ENCODE data around the gene DPYSL5.

DPYSL5 gene

DNA sequence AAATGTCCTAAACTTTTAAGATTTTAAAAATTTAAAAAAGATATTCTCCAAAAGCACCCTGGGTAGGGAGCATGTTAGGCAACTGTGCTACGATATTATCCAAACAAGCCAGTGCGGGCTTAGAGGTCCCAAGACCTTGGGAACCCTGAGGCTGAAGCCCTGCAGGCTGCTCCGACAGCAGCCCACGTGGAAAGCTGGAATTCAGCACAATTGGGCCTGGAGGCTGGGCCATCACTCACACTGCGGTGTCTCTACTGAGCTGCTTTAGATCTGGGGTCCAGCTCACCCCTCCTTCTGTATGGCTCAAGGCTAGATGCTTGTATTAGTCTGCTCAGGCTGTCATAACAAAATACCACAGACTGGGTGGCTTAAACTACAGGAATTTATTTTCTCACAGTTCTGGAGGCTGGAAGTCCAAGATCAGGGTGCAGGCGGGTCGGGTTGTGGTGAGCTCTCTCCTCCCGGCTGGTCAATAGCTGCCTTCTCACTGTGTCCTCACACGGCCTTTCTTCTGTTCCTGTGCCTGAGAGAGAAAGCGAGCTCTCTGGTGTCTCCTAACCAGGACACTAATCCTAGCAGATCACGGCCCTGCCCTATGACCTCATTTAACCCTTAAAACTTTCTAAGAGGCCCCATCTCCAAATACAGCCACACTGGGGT is 42.5 kb downstream of the DPYSL5 start:
- TF ChIP-seq, protein P1, sequence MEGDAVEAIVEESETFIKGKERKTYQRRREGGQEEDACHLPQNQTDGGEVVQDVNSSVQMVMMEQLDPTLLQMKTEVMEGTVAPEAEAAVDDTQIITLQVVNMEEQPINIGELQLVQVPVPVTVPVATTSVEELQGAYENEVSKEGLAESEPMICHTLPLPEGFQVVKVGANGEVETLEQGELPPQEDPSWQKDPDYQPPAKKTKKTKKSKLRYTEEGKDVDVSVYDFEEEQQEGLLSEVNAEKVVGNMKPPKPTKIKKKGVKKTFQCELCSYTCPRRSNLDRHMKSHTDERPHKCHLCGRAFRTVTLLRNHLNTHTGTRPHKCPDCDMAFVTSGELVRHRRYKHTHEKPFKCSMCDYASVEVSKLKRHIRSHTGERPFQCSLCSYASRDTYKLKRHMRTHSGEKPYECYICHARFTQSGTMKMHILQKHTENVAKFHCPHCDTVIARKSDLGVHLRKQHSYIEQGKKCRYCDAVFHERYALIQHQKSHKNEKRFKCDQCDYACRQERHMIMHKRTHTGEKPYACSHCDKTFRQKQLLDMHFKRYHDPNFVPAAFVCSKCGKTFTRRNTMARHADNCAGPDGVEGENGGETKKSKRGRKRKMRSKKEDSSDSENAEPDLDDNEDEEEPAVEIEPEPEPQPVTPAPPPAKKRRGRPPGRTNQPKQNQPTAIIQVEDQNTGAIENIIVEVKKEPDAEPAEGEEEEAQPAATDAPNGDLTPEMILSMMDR (IDR thresholded peaks at IDR 0.05; ENCODE audit: low read depth, low read length, missing control alignments): no peak
- H3K4me3 ChIP-seq (replicated peaks; ENCODE audit: low read depth, low read length): no peak overlapping the region
- DNase-seq (ENCODE audit: extremely low read depth, low read depth): no peak

DNA sequence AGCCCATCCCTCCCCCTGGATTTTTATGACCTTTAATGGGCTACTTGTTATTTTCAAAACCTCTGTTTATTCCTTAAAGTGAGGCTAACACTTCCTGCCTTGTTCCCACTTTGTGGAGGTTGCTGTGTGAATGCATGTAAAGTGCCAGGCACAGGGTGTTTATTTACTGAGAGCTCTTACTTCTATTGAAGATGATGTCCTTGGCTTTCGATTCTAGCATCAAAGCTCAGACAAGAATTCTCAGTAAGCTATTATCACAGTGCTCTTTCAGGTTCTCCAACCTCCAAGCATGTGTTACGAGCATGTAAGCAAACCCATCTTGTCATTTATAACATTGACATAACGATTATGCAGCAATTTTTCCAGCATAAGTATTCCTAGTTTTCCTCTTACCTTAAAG is 44.2 kb downstream of the DPYSL5 start:
- TF ChIP-seq, protein P1 (IDR thresholded peaks at IDR 0.05; ENCODE audit: low read depth, low read length, missing control alignments): no peak
- no peak for DNase-seq (ENCODE audit: extremely low read depth, low read depth)
- no peak overlapping the region for H3K4me3 ChIP-seq (replicated peaks; ENCODE audit: low read depth, low read length)

DNA sequence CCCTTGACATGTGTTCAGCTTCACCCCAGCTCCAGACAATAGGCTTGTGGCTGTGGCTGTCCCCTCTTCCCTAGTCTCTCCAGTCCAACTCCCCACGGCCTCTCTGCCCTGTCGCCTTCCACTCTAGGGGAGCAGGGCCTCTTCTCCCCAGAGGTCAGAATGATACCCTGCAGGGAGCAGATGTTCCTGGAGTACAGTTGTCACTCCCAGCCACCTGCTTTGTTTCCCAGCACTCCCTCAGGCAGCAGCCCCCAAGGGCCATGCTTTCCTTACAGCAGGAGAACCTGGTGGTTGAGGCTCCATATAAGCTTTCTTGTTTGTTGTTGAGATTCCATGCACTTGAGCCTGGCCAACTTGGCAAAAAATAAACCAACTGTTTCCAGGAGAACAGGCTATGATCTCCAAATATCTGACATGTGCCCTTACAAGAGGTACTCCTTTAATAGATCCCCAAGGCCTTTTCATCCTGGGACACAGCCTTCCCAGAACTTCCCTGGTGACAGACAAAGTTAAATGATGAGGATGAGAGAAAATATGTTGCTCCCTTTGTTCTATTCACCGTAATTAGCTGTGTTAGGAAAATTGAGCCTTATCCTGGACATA is 45.1 kb downstream of the DPYSL5 start:
- no peak for DNase-seq (ENCODE audit: extremely low read depth, low read depth)
- TF ChIP-seq, protein P1 (IDR thresholded peaks at IDR 0.05; ENCODE audit: low read depth, low read length, missing control alignments): no peak
- H3K4me3 ChIP-seq (replicated peaks; ENCODE audit: low read depth, low read length): no peak overlapping the region

DNA sequence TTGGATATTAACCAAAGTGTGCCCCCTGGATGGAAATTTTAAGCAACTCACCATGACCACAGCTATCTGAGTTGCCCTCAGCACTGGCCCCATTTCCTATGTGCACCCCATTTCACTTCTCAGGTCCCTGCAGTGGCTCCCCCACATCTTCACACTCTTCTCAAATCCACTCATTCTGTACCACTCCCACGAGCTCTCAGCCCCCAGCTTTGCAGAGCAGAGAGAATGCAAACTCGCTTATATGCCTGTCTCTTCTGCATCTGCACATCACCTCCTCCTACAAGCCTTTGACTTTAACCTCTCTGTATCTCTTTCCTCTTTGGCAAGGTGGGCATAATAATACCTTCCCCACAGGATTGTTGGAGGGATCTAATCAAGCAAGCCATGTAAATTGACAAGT is 46.2 kb downstream of the DPYSL5 start:
- DNase-seq (ENCODE audit: extremely low read depth, low read depth): no peak
- H3K4me3 ChIP-seq (replicated peaks; ENCODE audit: low read depth, low read length): no peak overlapping the region
- TF ChIP-seq, protein P1 (IDR thresholded peaks at IDR 0.05; ENCODE audit: low read depth, low read length, missing control alignments): no peak

DNA sequence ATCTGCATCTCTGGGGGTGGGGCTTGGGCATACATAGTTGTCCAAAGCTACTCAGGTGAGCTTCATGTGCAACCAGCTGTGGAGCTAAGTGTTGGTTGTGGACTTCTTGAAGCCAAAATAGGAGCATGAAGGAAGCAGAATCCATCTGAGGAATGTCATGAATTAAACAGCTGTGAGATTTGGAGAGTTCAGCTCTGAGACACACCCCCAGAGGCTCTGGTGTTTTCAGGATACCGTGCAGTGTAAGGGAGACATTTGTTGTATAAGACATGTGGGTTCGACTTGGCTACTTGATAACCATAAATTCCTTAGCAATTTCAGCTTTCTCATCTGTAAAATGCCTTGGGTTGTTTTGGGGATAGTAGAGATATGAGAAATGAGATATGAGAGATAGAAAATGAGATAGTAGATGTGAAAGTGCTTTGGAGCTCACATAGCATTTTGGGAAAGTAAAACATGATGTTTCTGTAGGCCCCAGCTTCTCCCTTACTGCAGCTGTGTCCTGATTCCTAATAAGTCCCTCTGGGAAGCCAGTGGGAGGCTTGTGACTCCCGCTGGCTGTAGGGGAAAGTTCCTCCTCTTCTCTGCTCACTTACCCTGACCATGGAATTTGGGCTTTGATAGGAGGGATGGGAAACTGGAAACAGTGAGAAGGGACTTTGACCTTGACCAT is 50.0 kb downstream of the DPYSL5 start:
- TF ChIP-seq, protein P1 (IDR thresholded peaks at IDR 0.05; ENCODE audit: low read depth, low read length, missing control alignments): no peak

DNA sequence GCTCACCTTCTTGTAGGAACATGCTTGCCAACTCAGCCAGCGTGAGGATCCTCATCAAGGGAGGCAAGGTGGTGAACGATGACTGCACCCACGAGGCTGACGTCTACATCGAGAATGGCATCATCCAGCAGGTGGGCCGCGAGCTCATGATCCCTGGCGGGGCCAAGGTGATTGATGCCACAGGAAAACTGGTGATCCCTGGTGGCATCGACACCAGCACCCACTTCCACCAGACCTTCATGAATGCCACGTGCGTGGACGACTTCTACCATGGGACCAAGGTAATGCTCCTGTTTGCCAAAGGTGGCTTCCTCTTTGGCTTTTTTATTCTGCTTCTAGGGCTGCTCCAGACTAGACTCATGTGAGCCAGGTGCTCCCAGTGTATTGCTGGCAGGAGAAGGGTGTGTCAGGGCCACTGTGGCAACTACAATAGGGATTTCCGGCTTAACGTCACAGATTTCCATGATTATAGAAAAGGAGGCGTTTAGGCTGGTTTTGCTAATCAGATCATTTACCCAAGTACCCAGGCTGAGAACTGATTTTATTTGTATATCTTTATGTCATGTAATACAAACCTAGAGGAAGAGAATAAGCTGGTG is 50.6 kb downstream of the DPYSL5 start:
- no peak for DNase-seq (ENCODE audit: extremely low read depth, low read depth)
- no peak overlapping the region for H3K4me3 ChIP-seq (replicated peaks; ENCODE audit: low read depth, low read length)
- TF ChIP-seq, protein P1 (IDR thresholded peaks at IDR 0.05; ENCODE audit: low read depth, low read length, missing control alignments): no peak

More for the DNA sequence above, 50.0 kb downstream of the DPYSL5 start:
- H3K4me3 ChIP-seq (replicated peaks; ENCODE audit: low read depth, low read length): no peak overlapping the region
- no peak for DNase-seq (ENCODE audit: extremely low read depth, low read depth)

Measured in HFF-Myc (cell line).